ENCODE results near the gene GRHPR.

GRHPR gene

DNA sequence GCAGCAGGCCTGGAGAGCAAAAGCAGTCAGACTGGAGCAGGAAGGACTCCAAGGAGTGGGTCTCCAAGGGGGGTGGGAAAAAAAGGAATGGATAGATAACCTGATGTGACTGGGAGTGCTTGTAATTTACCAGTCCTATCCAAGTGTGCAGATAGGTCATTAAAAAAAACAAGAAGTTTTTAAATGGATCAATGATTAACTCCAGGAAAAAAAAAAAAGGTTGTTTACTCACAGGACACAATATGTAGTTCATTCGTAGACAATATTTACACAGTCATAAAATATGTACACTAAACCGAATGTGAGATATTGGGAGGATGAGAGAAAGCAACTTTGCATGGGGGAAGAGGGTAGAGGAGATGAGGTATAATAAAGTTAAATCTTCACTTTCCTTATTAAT, 22.4 kb downstream of the GRHPR start:
- no peaks in the 10 kb centered on the region for H3K27me3 ChIP-seq (replicated peaks in 2 of 5; ENCODE audit: control insufficient read depth in 4 of 5, insufficient read depth in 5 of 5, low read length in 4 of 5)
- peaks cover 5 to 39% (median 32%) of the 10 kb centered on the region in 4 experiments for H3K36me3 ChIP-seq (ENCODE audit: control insufficient read depth in 4 of 4, insufficient read depth in 4 of 4, low read length in 3 of 4)
- H3K4me3 ChIP-seq (ENCODE audit: control insufficient read depth in 1 of 7, extremely low read depth in 1 of 7, insufficient read depth in 4 of 7, low read depth in 2 of 7, low read length in 6 of 7) = no peak overlapping the region
- H3K9me3 ChIP-seq (ENCODE audit: control extremely low read depth in 1 of 5, control insufficient read depth in 4 of 5, insufficient read depth in 2 of 5, low read depth in 1 of 5, low read length in 4 of 5) = no peaks in the 10 kb centered on the region
- peaks cover 0 to 2% (median 0%) of the 10 kb centered on the region in 4 experiments for H3K4me1 ChIP-seq (ENCODE audit: control extremely low read depth in 1 of 4, control insufficient read depth in 4 of 4, insufficient read depth in 4 of 4, low read length in 3 of 4)
- no CpG with 5 or more reads among the region's 2 CpGs for WGBS (ENCODE audit: insufficient coverage)
- no peak for DNase-seq
- ChIA-PET CTCF (no interaction called here), POLR2A (no interaction called here)
- no peak overlapping the region for H3K27ac ChIP-seq (ENCODE audit: insufficient read depth in 1 of 2, low read depth in 1 of 2, low read length in 2 of 2, poor library complexity in 1 of 2, severe bottlenecking in 2 of 2)

DNA sequence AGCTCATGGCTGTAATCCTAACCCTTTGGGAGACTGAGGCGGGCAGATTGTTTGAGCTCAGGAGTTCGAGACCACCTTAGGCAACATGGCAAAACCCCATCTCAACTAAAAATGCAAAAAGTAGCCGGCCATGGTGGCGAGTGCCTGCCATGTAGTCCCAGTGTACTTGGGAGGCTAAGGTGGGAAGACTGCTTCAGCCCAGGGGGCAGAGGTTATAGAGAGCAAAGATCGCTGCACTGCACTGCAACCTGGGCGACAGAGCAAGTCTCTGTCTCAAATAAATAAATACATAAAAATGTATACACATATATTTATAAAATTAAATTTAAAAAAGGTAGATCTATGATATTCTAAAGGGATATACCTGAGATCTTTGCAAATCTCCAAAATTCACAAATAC, 23.3 kb downstream of the GRHPR start:
- Histone ChIP-seq H3K36me3 (ENCODE audit: control insufficient read depth in 4 of 4, insufficient read depth in 4 of 4, low read length in 3 of 4) (peaks cover 2 to 34% (median 28%) of the 10 kb centered on the region in 4 experiments), H3K9me3 (ENCODE audit: control extremely low read depth in 1 of 5, control insufficient read depth in 4 of 5, insufficient read depth in 2 of 5, low read depth in 1 of 5, low read length in 4 of 5) (no peaks in the 10 kb centered on the region), H3K27me3 (replicated peaks in 2 of 5; ENCODE audit: control insufficient read depth in 4 of 5, insufficient read depth in 5 of 5, low read length in 4 of 5) (no peaks in the 10 kb centered on the region), H3K4me3 (ENCODE audit: control insufficient read depth in 1 of 7, extremely low read depth in 1 of 7, insufficient read depth in 4 of 7, low read depth in 2 of 7, low read length in 6 of 7) (no peak overlapping the region), H3K27ac (ENCODE audit: insufficient read depth in 1 of 2, low read depth in 1 of 2, low read length in 2 of 2, poor library complexity in 1 of 2, severe bottlenecking in 2 of 2) (no peak overlapping the region), H3K4me1 (ENCODE audit: control extremely low read depth in 1 of 4, control insufficient read depth in 4 of 4, insufficient read depth in 4 of 4, low read length in 3 of 4) (no peaks in the 10 kb centered on the region)
- no peak for DNase-seq
- no CpG with 5 or more reads among the region's 6 CpGs for WGBS (ENCODE audit: insufficient coverage)
- CTCF ChIA-PET = interaction anchor here (1.4 kb wide), 1 partner anchor 9 kb away, joined by 3 read pairs; no protein-coding TSS in a partner anchor
- POLR2A ChIA-PET = interaction anchor here (1.3 kb wide), 1 partner anchor 10 kb away, joined by 3 read pairs; no protein-coding TSS in a partner anchor

DNA sequence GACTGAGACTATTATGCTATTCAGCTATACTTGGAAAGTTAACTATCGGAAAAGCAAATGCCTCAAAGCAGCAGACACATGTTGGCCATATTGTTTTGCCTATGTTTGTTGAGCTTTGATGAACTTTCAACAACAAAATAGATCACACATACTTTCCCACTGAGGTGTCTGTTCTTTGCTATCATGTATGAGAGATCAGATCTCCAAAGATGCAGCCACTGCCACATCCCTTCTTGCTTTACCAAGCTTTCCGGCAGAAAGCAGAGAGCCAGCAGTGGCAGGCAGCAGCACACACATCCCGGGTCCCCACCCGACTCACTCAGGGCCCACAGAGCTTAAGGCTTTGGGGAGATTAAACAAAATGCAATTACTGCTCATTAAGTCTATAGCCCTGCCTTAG, 23.9 kb downstream of the GRHPR start:
- peaks cover 2 to 28% (median 23%) of the 10 kb centered on the region in 4 experiments for H3K36me3 ChIP-seq (ENCODE audit: control insufficient read depth in 4 of 4, insufficient read depth in 4 of 4, low read length in 3 of 4)
- H3K4me3 ChIP-seq (ENCODE audit: control insufficient read depth in 1 of 7, extremely low read depth in 1 of 7, insufficient read depth in 4 of 7, low read depth in 2 of 7, low read length in 6 of 7) = no peak overlapping the region
- 100% methylated on average over 1 of the region's 4 CpGs for WGBS (ENCODE audit: insufficient coverage)
- no peak for DNase-seq
- CTCF ChIA-PET = interaction anchor here (1.4 kb wide), 1 partner anchor 9 kb away, joined by 3 read pairs; no protein-coding TSS in a partner anchor
- H3K9me3 ChIP-seq (ENCODE audit: control extremely low read depth in 1 of 5, control insufficient read depth in 4 of 5, insufficient read depth in 2 of 5, low read depth in 1 of 5, low read length in 4 of 5) = no peaks in the 10 kb centered on the region
- no peaks in the 10 kb centered on the region for H3K27me3 ChIP-seq (replicated peaks in 2 of 5; ENCODE audit: control insufficient read depth in 4 of 5, insufficient read depth in 5 of 5, low read length in 4 of 5)
- POLR2A ChIA-PET = interaction anchor here (1.3 kb wide), 1 partner anchor 11 kb away, joined by 3 read pairs; no protein-coding TSS in a partner anchor
- no peak overlapping the region for H3K27ac ChIP-seq (ENCODE audit: insufficient read depth in 1 of 2, low read depth in 1 of 2, low read length in 2 of 2, poor library complexity in 1 of 2, severe bottlenecking in 2 of 2)
- no peaks in the 10 kb centered on the region for H3K4me1 ChIP-seq (ENCODE audit: control extremely low read depth in 1 of 4, control insufficient read depth in 4 of 4, insufficient read depth in 4 of 4, low read length in 3 of 4)

DNA sequence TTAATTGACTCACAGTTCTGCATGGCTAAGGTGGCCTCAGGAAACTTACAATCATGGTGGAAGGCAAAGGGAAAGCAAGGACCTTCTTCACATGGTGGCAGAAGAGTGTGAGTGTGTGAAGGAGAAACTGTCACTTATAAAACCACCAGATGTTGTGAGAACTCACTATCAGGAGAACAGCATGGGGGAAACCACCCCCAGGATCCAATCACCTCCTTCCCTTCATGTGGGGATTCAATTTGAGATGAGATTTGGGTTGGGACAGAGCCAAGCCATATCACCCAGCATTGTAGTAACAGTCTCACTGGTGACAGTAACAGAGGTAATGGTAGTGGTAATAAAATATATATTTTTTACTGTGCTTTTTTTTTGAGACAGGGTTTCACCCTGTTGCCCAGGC, 24.6 kb downstream of the GRHPR start:
- Histone ChIP-seq H3K27ac (ENCODE audit: insufficient read depth in 1 of 2, low read depth in 1 of 2, low read length in 2 of 2, poor library complexity in 1 of 2, severe bottlenecking in 2 of 2) (no peak overlapping the region), H3K27me3 (replicated peaks in 2 of 5; ENCODE audit: control insufficient read depth in 4 of 5, insufficient read depth in 5 of 5, low read length in 4 of 5) (no peaks in the 10 kb centered on the region), H3K36me3 (ENCODE audit: control insufficient read depth in 4 of 4, insufficient read depth in 4 of 4, low read length in 3 of 4) (peaks cover 2 to 21% (median 16%) of the 10 kb centered on the region in 4 experiments), H3K4me3 (ENCODE audit: control insufficient read depth in 1 of 7, extremely low read depth in 1 of 7, insufficient read depth in 4 of 7, low read depth in 2 of 7, low read length in 6 of 7) (no peak overlapping the region), H3K9me3 (ENCODE audit: control extremely low read depth in 1 of 5, control insufficient read depth in 4 of 5, insufficient read depth in 2 of 5, low read depth in 1 of 5, low read length in 4 of 5) (no peaks in the 10 kb centered on the region), H3K4me1 (ENCODE audit: control extremely low read depth in 1 of 4, control insufficient read depth in 4 of 4, insufficient read depth in 4 of 4, low read length in 3 of 4) (peaks cover 0 to 3% (median 2%) of the 10 kb centered on the region in 4 experiments)
- ChIA-PET CTCF (interaction anchor here (1.4 kb wide), 1 partner anchor 8 kb away, joined by 3 read pairs; no protein-coding TSS in a partner anchor), POLR2A (interaction anchor here (1.3 kb wide), 1 partner anchor 12 kb away, joined by 3 read pairs; no protein-coding TSS in a partner anchor)
- DNase-seq = no peak

DNA sequence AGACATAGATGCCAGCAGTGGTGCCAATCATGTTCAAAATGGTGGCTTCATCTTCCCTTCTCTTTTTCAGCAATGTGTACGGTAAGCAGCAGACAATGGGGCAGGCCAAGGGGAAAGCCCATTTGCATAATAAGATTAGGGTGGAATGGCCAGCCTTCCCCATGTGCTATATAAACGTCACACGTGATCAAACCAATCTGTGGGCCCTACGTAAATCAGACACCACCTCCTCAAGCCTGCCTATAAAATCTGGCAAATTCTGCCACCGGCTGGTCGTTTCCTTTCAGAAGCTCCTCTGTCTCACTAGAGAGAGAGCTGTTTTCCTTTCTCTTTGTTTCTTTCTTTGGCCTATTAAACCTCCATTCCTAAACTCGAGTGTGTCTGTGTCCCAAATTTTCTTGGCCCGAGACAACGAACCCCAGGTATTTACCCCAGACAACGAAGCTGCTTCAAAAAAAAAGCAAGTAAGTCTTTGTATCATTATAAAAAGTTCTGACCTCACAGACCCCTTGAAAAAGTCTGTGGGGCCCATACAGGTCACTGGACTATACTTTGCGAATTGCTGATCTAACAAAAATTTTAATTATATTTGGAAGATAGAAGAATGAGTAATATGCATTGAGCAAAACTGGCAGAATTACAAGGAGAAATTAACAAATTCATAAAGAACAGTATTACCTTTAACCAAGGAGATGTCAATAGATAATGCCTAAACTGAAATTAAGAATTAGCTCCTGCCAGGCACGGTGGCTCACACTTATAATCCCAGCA, 27.6 kb downstream of the GRHPR start:
- POLR2A ChIA-PET = interaction anchor here (0.7 kb wide), 1 partner anchor 26 kb away, joined by 3 read pairs; no protein-coding TSS in a partner anchor
- peaks cover 0 to under 1% (median 0%) of the 10 kb centered on the region in 5 experiments for H3K9me3 ChIP-seq (ENCODE audit: control extremely low read depth in 1 of 5, control insufficient read depth in 4 of 5, insufficient read depth in 2 of 5, low read depth in 1 of 5, low read length in 4 of 5)
- no peak overlapping the region for H3K27ac ChIP-seq (ENCODE audit: insufficient read depth in 1 of 2, low read depth in 1 of 2, low read length in 2 of 2, poor library complexity in 1 of 2, severe bottlenecking in 2 of 2)
- H3K27me3 ChIP-seq (replicated peaks in 2 of 5; ENCODE audit: control insufficient read depth in 4 of 5, insufficient read depth in 5 of 5, low read length in 4 of 5) = no peaks in the 10 kb centered on the region
- DNase-seq = no peak
- H3K4me3 ChIP-seq (ENCODE audit: control insufficient read depth in 1 of 7, extremely low read depth in 1 of 7, insufficient read depth in 4 of 7, low read depth in 2 of 7, low read length in 6 of 7) = no peak overlapping the region
- CTCF ChIA-PET = interaction anchor here (1.1 kb wide), 1 partner anchor 12 kb away, joined by 3 read pairs; no protein-coding TSS in a partner anchor
- peaks cover 3 to 16% (median 13%) of the 10 kb centered on the region in 4 experiments for H3K36me3 ChIP-seq (ENCODE audit: control insufficient read depth in 4 of 4, insufficient read depth in 4 of 4, low read length in 3 of 4)
- H3K4me1 ChIP-seq (ENCODE audit: control extremely low read depth in 1 of 4, control insufficient read depth in 4 of 4, insufficient read depth in 4 of 4, low read length in 3 of 4) = peaks cover 0 to 3% (median 2%) of the 10 kb centered on the region in 4 experiments
- 98% methylated on average over 4 of the region's 12 CpGs for WGBS (ENCODE audit: insufficient coverage)

DNA sequence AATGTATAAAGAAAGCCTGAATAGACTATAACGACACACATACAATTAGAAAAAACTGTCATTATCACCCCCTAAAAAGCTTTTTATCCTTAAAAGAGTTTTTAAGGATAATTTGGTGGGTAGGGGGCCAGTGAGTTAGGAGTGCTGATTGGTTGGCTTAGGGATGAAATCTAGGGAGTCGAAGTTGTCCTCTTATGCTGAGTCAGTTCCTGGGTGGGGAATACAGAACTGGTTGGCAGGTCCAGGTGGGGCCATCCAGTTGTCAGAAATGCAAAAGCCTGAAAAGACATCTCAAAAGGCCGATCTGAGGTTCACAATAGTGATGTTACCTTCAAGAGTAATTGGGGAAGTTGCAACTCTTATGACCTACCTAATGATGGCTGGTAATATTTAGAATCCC, 29.1 kb downstream of the GRHPR start:
- H3K27me3 ChIP-seq (replicated peaks in 2 of 5; ENCODE audit: control insufficient read depth in 4 of 5, insufficient read depth in 5 of 5, low read length in 4 of 5) = no peaks in the 10 kb centered on the region

DNA sequence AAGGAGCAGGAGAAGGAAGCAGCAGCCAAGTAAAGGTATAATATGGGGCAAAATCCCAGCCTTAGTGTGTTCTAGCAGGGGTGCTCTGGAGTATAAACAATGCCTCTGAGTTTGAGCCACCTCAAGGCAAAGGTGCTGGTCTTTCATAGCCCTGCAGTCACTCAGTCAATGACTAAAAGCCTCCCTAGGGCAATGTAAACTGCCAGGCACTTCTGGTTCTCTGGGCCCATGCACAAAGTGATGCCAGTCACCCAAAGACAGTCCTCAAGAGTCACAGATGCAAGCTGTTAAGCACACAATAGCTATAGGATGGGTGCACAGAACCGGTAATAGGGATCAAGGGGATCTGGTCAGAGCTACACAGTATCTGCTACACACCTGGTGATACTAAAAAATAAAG, 30.1 kb downstream of the GRHPR start:
- CTCF ChIA-PET = interaction anchor here (1.0 to 1.2 kb wide), 2 partner anchors 10 kb away, joined by 3 to 5 read pairs; no protein-coding TSS in a partner anchor
- no peak overlapping the region for H3K4me3 ChIP-seq (ENCODE audit: control insufficient read depth in 1 of 7, extremely low read depth in 1 of 7, insufficient read depth in 4 of 7, low read depth in 2 of 7, low read length in 6 of 7)
- peaks cover 5 to 21% (median 14%) of the 10 kb centered on the region in 4 experiments for H3K36me3 ChIP-seq (ENCODE audit: control insufficient read depth in 4 of 4, insufficient read depth in 4 of 4, low read length in 3 of 4)
- POLR2A ChIA-PET = no interaction called here
- no peaks in the 10 kb centered on the region for H3K27me3 ChIP-seq (replicated peaks in 2 of 5; ENCODE audit: control insufficient read depth in 4 of 5, insufficient read depth in 5 of 5, low read length in 4 of 5)
- H3K9me3 ChIP-seq (ENCODE audit: control extremely low read depth in 1 of 5, control insufficient read depth in 4 of 5, insufficient read depth in 2 of 5, low read depth in 1 of 5, low read length in 4 of 5) = peaks cover 0 to 4% (median 0%) of the 10 kb centered on the region in 5 experiments
- no peak for DNase-seq
- H3K27ac ChIP-seq (ENCODE audit: insufficient read depth in 1 of 2, low read depth in 1 of 2, low read length in 2 of 2, poor library complexity in 1 of 2, severe bottlenecking in 2 of 2) = no peak overlapping the region
- no CpG with 5 or more reads among the region's 1 CpG for WGBS (ENCODE audit: insufficient coverage)
- peaks cover 0 to 3% (median 2%) of the 10 kb centered on the region in 4 experiments for H3K4me1 ChIP-seq (ENCODE audit: control extremely low read depth in 1 of 4, control insufficient read depth in 4 of 4, insufficient read depth in 4 of 4, low read length in 3 of 4)

More for the DNA sequence above, 29.1 kb downstream of the GRHPR start:
- no peak for DNase-seq
- H3K4me1 ChIP-seq (ENCODE audit: control extremely low read depth in 1 of 4, control insufficient read depth in 4 of 4, insufficient read depth in 4 of 4, low read length in 3 of 4) = peaks cover 0 to 3% (median 2%) of the 10 kb centered on the region in 4 experiments
- WGBS (ENCODE audit: insufficient coverage) = 67% methylated on average over 1 of the region's 3 CpGs
- H3K4me3 ChIP-seq (ENCODE audit: control insufficient read depth in 1 of 7, extremely low read depth in 1 of 7, insufficient read depth in 4 of 7, low read depth in 2 of 7, low read length in 6 of 7) = no peak overlapping the region
- POLR2A ChIA-PET = no interaction called here
- no peak overlapping the region for H3K27ac ChIP-seq (ENCODE audit: insufficient read depth in 1 of 2, low read depth in 1 of 2, low read length in 2 of 2, poor library complexity in 1 of 2, severe bottlenecking in 2 of 2)
- H3K36me3 ChIP-seq (ENCODE audit: control insufficient read depth in 4 of 4, insufficient read depth in 4 of 4, low read length in 3 of 4) = peaks cover 5 to 21% (median 15%) of the 10 kb centered on the region in 4 experiments
- peaks cover 0 to 4% (median 0%) of the 10 kb centered on the region in 5 experiments for H3K9me3 ChIP-seq (ENCODE audit: control extremely low read depth in 1 of 5, control insufficient read depth in 4 of 5, insufficient read depth in 2 of 5, low read depth in 1 of 5, low read length in 4 of 5)
- CTCF ChIA-PET = interaction anchor here (1.2 kb wide), 1 partner anchor 11 kb away, joined by 5 read pairs; no protein-coding TSS in a partner anchor
